Measurements from ENCODE around the gene KCNG1. TPM values are rescaled to one million over a fixed set of nuclear protein-coding genes. Genes with fewer than 3 reads are reported as not detected.
"Not testable (repeated sequence)": the region's sequence is repeated elsewhere in the genome, so short reads cannot be mapped to it uniquely, and the experiment has no call there.

The KCNG1 gene
- total and polyA plus RNA-seq, 12 donors, result 0.14 to 5.3 (median 1.3) TPM; not detected in 3

- no peak overlapping the region for H3K27ac ChIP-seq
- WGBS, 4 donors, result 74 to 80% (median 77%) methylated on average over 9 of the region's 9 CpGs
- DNase-seq, result no peak
- H3K36me3 ChIP-seq (replicated peaks in 1 of 2), result no peaks in the 10 kb centered on the region
- no peaks in the 10 kb centered on the region for H3K4me1 ChIP-seq (replicated peaks in 1 of 2)
- H3K4me3 ChIP-seq, result no peak overlapping the region
- no peak for TF ChIP-seq POLR2A (IDR thresholded peaks at IDR 0.05)
- TF ChIP-seq, protein P1, sequence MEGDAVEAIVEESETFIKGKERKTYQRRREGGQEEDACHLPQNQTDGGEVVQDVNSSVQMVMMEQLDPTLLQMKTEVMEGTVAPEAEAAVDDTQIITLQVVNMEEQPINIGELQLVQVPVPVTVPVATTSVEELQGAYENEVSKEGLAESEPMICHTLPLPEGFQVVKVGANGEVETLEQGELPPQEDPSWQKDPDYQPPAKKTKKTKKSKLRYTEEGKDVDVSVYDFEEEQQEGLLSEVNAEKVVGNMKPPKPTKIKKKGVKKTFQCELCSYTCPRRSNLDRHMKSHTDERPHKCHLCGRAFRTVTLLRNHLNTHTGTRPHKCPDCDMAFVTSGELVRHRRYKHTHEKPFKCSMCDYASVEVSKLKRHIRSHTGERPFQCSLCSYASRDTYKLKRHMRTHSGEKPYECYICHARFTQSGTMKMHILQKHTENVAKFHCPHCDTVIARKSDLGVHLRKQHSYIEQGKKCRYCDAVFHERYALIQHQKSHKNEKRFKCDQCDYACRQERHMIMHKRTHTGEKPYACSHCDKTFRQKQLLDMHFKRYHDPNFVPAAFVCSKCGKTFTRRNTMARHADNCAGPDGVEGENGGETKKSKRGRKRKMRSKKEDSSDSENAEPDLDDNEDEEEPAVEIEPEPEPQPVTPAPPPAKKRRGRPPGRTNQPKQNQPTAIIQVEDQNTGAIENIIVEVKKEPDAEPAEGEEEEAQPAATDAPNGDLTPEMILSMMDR (IDR thresholded peaks at IDR 0.05), result no peak
- intact Hi-C loops (cut with DNase I), result no loop called here
- H3K27me3 ChIP-seq, result peaks cover 4% of the 10 kb centered on the region
- no peaks in the 10 kb centered on the region for H3K9me3 ChIP-seq (replicated peaks in 1 of 3)
These were observed 23.4 kb upstream of the KCNG1 start for GRCh38 chr20:51046021-51046985.

- H3K36me3 ChIP-seq (replicated peaks in 1 of 2); H3K4me1 ChIP-seq (replicated peaks in 1 of 2); DNase-seq; H3K9me3 ChIP-seq (replicated peaks in 1 of 3); intact Hi-C loops (cut with DNase I); H3K27me3 ChIP-seq; H3K27ac ChIP-seq; H3K4me3 ChIP-seq: not testable (repeated sequence)
- WGBS, 4 donors, result 66 to 76% (median 68%) methylated on average over 9 of the region's 9 CpGs
These were observed 22.6 kb upstream of the KCNG1 start for GRCh38 chr20:51045492-51045891.

DNA sequence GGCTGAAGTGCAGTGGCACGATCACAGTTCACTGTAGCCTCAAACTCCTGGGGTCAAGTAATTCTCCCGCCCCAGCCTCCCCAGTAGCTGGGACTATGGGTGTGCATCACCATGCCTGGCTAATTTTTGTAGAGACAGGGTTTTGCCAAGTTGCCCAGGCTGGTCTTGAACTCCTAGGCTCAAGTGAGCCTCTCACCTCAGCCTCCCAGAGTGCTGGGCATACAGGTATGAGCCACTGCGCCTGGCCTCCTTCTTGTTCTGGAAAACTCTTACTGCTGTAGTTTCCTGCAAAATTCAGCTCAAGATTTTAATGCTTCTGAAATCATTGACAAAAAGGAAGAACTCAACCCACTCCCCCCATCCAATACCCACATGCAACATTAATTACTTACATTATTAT, 21.9 kb upstream of the KCNG1 start:
- DNase-seq, result no peak
- no peaks in the 10 kb centered on the region for H3K9me3 ChIP-seq (replicated peaks in 1 of 3)
- TF ChIP-seq, protein P1 (IDR thresholded peaks at IDR 0.05), result no peak
- TF ChIP-seq POLR2A (IDR thresholded peaks at IDR 0.05), result no peak
- no peaks in the 10 kb centered on the region for H3K36me3 ChIP-seq (replicated peaks in 1 of 2)
- H3K27ac ChIP-seq, result no peak overlapping the region
- no peak overlapping the region for H3K4me3 ChIP-seq
- peaks cover 3% of the 10 kb centered on the region for H3K27me3 ChIP-seq
- WGBS, 4 donors, result 73 to 85% (median 84%) methylated on average over 3 of the region's 3 CpGs
- H3K4me1 ChIP-seq (replicated peaks in 1 of 2), result no peaks in the 10 kb centered on the region
- intact Hi-C loops (cut with DNase I), result no loop called here

DNA sequence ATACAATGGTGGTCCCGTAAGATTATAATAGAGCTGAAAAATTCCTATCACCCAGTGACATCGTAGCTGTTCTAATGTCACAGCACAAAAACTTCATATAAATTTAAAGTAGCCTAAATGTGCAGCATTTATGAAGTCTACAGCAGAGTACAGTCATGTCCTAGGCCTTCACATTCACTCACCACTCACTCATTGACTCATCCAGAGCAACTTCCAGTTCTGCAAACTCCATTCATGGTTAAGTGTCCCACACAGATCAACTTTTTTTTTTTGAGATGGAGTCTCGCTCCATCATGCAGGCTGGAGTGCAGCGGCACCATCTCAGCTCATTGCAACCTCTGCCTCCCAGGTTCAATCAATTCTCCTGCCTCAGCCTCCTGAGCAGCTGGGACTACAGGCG, 20.9 kb upstream of the KCNG1 start:
- WGBS, 4 donors, result 77 to 90% (median 82%) methylated on average over 5 of the region's 5 CpGs
- Histone ChIP-seq H3K9me3 (replicated peaks in 1 of 3) (no peaks in the 10 kb centered on the region), H3K36me3 (replicated peaks in 1 of 2) (no peaks in the 10 kb centered on the region), H3K4me1 (replicated peaks in 1 of 2) (no peaks in the 10 kb centered on the region), H3K27ac (no peak overlapping the region), H3K4me3 (no peak overlapping the region), H3K27me3 (peaks cover 5% of the 10 kb centered on the region)
- intact Hi-C loops (cut with DNase I), result no loop called here
- no peak for DNase-seq
- TF ChIP-seq, protein P1 (IDR thresholded peaks at IDR 0.05), result no peak
- no peak for TF ChIP-seq POLR2A (IDR thresholded peaks at IDR 0.05)
